K562 (cell line): ENCODE measurements around the gene CD2. TPM values are rescaled to one million over a fixed set of nuclear protein-coding genes. Genes with fewer than 3 reads are reported as not detected.

Experiments
- CSDE1 ChIP-seq, 2 experiments: fragments of 450-650 bp; IDR thresholded peaks; 2 replicates each; pipeline ENCODE4 v1.6.1; 2016; ENCODE audit warnings: mild to moderate bottlenecking in 1 of 2
- CTCFL ChIP-seq: IDR thresholded peaks from 2 replicates; pipeline ENCODE4 v1.6.1; 2011; ENCODE audit warnings: borderline replicate concordance, low read depth, mild to moderate bottlenecking, moderate library complexity, low read length; ENCODE audit not compliant: insufficient read depth, poor library complexity, severe bottlenecking
- DLX4 ChIP-seq: fragments of 250-450 bp; sonication (Bioruptor Pico); IDR thresholded peaks from 2 replicates; pipeline ENCODE4 v1.6.1; 2021; ENCODE audit warnings: mild to moderate bottlenecking
- GTF2E2 ChIP-seq: fragments of 200-800 bp; sonication (Bioruptor generic); IDR thresholded peaks from 2 replicates; pipeline ENCODE4 v1.6.1; 2016; ENCODE audit warnings: missing genetic modification characterization, missing compliant biosample characterization
- MAZ ChIP-seq, 2 experiments: fragments of 450-650 bp in 1 of 2; sonication (generic) in 1 of 2; formaldehyde crosslinking; IDR thresholded peaks in 1 of 2; conservative IDR thresholded peaks in 1 of 2; 2 replicates each; pipeline versions ENCODE4 v1.4.0 to v1.5.0; 2020; ENCODE audit warnings: mild to moderate bottlenecking in 1 of 2, missing genetic modification reagents in 1 of 2
- MCM5 ChIP-seq: fragments of 450-650 bp; IDR thresholded peaks from 2 replicates; pipeline ENCODE4 v1.6.1; 2016; ENCODE audit warnings: low read depth
- PRDM10 ChIP-seq: fragments of 450-650 bp; IDR thresholded peaks from 2 replicates; pipeline ENCODE4 v1.6.1; 2018; ENCODE audit not compliant: partially characterized antibody
- RAD51 ChIP-seq: fragments of 450-650 bp; IDR thresholded peaks from 2 replicates; pipeline ENCODE4 v1.7.1; 2016; ENCODE audit warnings: low read depth, mild to moderate bottlenecking, borderline replicate concordance
- RUNX1 ChIP-seq: sonication (generic); IDR thresholded peaks from 2 replicates; pipeline ENCODE4 v1.6.1; 2016; ENCODE audit warnings: antibody characterized with exemption, low read depth
- SMAD3 ChIP-seq: fragments of 450-650 bp; formaldehyde crosslinking; conservative IDR thresholded peaks from 2 replicates; pipeline ENCODE4 v1.4.0; 2020; ENCODE audit warnings: mild to moderate bottlenecking
- ZKSCAN1 ChIP-seq: fragments of 150-350 bp; IDR thresholded peaks from 2 replicates; pipeline ENCODE4 v1.6.1; 2016; ENCODE audit warnings: low read depth, low read length
- ZNF134 ChIP-seq: fragments of 250-450 bp; sonication (Bioruptor Pico); conservative IDR thresholded peaks from 2 replicates; pipeline ENCODE4 v1.4.0; 2020
- ZNF384 ChIP-seq: IDR thresholded peaks from 2 replicates; pipeline ENCODE4 v1.6.1; 2012; ENCODE audit warnings: low read depth, low read length, improper control_type of control experiment
- ZNF398 ChIP-seq: fragments of 250-450 bp; sonication (Bioruptor Pico); IDR thresholded peaks from 2 replicates; pipeline ENCODE4 v1.8.0; 2021; ENCODE audit warnings: moderate library complexity, mild to moderate bottlenecking, inconsistent platforms
- ZNF57 ChIP-seq: fragments of 450-650 bp; formaldehyde crosslinking; IDR thresholded peaks from 2 replicates; pipeline ENCODE4 v1.4.0; 2020; ENCODE audit warnings: mild to moderate bottlenecking, moderate library complexity
- polyA plus RNA-seq, 8 experiments: library from polyadenylated mRNA; depleted of rRNA in 4 of 8; stranded (reverse) in 5 of 8; unstranded in 3 of 8; fragments of >200 nt; fragmentation: Nextera tagmentation in 2 of 8; fragmentation: Illumina TruSeq in 1 of 8; extraction: Ambion mirVana in 2 of 8; extraction: Trizol in 1 of 8; gene quantifications; 2 replicates each; pipeline versions ENCODE4 v1.2.1 to v1.2.3, GENCODE V29; 2011 to 2014; ENCODE audit warnings: inconsistent platforms in 1 of 8, missing spikeins in 1 of 8
- total RNA-seq, 7 experiments: library from RNA; depleted of rRNA in 6 of 7; stranded (reverse); fragments of >200 nt in 6 of 7; fragmentation: Illumina TruSeq in 2 of 7; extraction: Trizol in 2 of 7; gene quantifications; 2 replicates each; pipeline versions ENCODE4 v1.2.1 to v1.2.3, GENCODE V29; 2011 to 2021; ENCODE audit warnings: low replicate concordance in 1 of 7
- TF ChIP-seq, protein P1 (sequence below), 3 experiments: fragments of 200-800 bp in 1 of 3; fragments of 250-450 bp in 1 of 3; fragments of 450-650 bp in 1 of 3; sonication (Bioruptor Pico) in 1 of 3; sonication (Bioruptor generic) in 1 of 3; formaldehyde crosslinking in 1 of 3; IDR thresholded peaks; 2 replicates each; pipeline versions ENCODE4 v1.6.1 to v1.8.0; 2016 to 2022; ENCODE audit warnings: mild to moderate bottlenecking in 2 of 3, missing genetic modification characterization in 2 of 3, missing compliant biosample characterization in 1 of 3, moderate library complexity in 1 of 3

Gene CD2
- total and polyA plus RNA-seq, 9 of the 15 experiments (the other 6 are each of a cell fraction or from before 2014, with no cell fraction given): 0.07 to 0.16 TPM; not detected in 7

- TF ChIP-seq, protein P1, sequence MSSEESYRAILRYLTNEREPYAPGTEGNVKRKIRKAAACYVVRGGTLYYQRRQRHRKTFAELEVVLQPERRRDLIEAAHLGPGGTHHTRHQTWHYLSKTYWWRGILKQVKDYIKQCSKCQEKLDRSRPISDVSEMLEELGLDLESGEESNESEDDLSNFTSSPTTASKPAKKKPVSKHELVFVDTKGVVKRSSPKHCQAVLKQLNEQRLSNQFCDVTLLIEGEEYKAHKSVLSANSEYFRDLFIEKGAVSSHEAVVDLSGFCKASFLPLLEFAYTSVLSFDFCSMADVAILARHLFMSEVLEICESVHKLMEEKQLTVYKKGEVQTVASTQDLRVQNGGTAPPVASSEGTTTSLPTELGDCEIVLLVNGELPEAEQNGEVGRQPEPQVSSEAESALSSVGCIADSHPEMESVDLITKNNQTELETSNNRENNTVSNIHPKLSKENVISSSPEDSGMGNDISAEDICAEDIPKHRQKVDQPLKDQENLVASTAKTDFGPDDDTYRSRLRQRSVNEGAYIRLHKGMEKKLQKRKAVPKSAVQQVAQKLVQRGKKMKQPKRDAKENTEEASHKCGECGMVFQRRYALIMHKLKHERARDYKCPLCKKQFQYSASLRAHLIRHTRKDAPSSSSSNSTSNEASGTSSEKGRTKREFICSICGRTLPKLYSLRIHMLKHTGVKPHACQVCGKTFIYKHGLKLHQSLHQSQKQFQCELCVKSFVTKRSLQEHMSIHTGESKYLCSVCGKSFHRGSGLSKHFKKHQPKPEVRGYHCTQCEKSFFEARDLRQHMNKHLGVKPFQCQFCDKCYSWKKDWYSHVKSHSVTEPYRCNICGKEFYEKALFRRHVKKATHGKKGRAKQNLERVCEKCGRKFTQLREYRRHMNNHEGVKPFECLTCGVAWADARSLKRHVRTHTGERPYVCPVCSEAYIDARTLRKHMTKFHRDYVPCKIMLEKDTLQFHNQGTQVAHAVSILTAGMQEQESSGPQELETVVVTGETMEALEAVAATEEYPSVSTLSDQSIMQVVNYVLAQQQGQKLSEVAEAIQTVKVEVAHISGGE (CRISPR knock-in tag; IDR thresholded peaks at IDR 0.05): no peak
- TF ChIP-seq ZNF134 (CRISPR knock-in tag): no peak
- TF ChIP-seq ZNF384: no peak
- no peak for TF ChIP-seq PRDM10
- no peak for TF ChIP-seq CSDE1 (IDR thresholded peaks at IDR 0.05)
- TF ChIP-seq DLX4 (CRISPR knock-in tag): no peak
- peak; percentile 73 for TF ChIP-seq CTCFL
- TF ChIP-seq MCM5: no peak
- TF ChIP-seq SMAD3 (CRISPR knock-in tag): no peak
- no peak for TF ChIP-seq GTF2E2 (tag)
- TF ChIP-seq ZKSCAN1: no peak
- no peak for TF ChIP-seq RUNX1
- TF ChIP-seq ZNF398 (CRISPR knock-in tag): no peak
- peak in 1 of 2 experiments; percentile 74; a peak in 2 of 4 replicates for TF ChIP-seq MAZ (CRISPR knock-in tag; conservative IDR thresholded peaks at IDR 0.05 in 1 of 2, IDR thresholded peaks at IDR 0.05 in 1 of 2)
- no peak for TF ChIP-seq ZNF57 (CRISPR knock-in tag)
- no peak for TF ChIP-seq RAD51
Observed at GRCh38 chr1:116817582-116818064, 63.4 kb downstream of the CD2 start (continued).
